IPS-15b (cell line): ENCODE results near the gene GTF3A.
"Not testable (repeated sequence)": the region's sequence is repeated elsewhere in the genome, so short reads cannot be mapped to it uniquely, and the experiment has no call there.

Experiments used
- H3K27me3 ChIP-seq: one replicate; pipeline ENCODE4 v1.6.1; 2013; ENCODE audit warnings: low read length; ENCODE audit not compliant: control insufficient read depth, insufficient read depth
- H3K36me3 ChIP-seq: one replicate; pipeline ENCODE4 v1.6.1; 2013; ENCODE audit warnings: low read length; ENCODE audit not compliant: control insufficient read depth, insufficient read depth
- H3K4me1 ChIP-seq: one replicate; pipeline ENCODE4 v1.6.1; 2013; ENCODE audit warnings: mild to moderate bottlenecking, low read length; ENCODE audit not compliant: control insufficient read depth, insufficient read depth
- H3K4me3 ChIP-seq: one replicate; pipeline ENCODE4 v1.5.1; 2013; ENCODE audit warnings: low read depth, low read length
- H3K9ac ChIP-seq: one replicate; pipeline ENCODE4 v1.6.1; 2013; ENCODE audit warnings: low read depth, mild to moderate bottlenecking, low read length
- H3K9me3 ChIP-seq: one replicate; pipeline ENCODE4 v1.6.1; 2013; ENCODE audit warnings: mild to moderate bottlenecking, low read length; ENCODE audit not compliant: control insufficient read depth, insufficient read depth

Gene GTF3A

DNA sequence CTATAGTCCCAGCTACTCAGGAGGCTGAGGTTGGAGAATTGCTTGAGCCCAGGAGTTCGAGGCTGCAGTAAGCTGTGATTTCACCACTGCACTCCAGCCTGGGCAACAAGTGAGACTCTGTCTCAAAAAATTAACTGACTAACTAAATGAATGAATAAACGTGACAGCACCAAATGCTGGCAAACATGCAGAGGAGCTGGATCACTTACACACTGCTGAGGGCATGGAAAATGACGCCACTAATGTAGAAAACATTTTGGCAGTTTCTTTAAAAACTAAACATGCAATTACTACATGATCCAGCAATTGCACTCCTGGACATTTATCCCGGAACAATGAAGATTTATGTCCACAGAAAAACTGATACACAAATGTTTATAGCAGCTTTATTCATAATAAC, 31.3 kb upstream of the GTF3A start:
- Histone ChIP-seq H3K4me3 (no peak overlapping the region), H3K27me3 (peaks cover under 1% of the 10 kb centered on the region), H3K9me3 (no peaks in the 10 kb centered on the region), H3K4me1 (no peaks in the 10 kb centered on the region), H3K9ac (no peak overlapping the region), H3K36me3 (no peaks in the 10 kb centered on the region)

DNA sequence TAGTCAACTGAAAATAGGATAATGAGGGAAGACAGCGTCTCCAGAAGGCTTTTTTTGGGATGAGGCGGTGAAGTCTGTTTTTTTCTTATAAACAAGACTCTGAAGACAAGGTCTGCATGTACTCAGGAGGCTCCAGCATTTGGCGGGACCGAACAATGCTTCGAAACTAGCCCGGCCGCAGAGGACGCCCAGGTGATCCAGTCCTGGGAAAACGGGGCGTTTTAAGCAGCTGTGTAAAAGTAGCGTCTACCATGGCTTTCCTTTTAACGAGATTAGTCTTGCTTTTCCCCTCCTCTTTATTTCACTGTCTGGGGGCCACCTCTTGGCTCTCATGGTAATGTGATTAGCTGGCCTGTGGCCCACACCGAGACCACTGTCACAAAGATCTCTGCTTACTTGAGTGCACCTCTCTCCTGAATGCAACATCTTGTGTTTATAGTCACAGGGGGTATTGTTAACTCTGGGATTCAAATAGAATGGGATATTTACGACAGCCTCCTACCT, 29.4 kb upstream of the GTF3A start:
- Histone ChIP-seq H3K27me3 (no peaks in the 10 kb centered on the region), H3K4me3 (no peak overlapping the region), H3K4me1 (no peaks in the 10 kb centered on the region)

DNA sequence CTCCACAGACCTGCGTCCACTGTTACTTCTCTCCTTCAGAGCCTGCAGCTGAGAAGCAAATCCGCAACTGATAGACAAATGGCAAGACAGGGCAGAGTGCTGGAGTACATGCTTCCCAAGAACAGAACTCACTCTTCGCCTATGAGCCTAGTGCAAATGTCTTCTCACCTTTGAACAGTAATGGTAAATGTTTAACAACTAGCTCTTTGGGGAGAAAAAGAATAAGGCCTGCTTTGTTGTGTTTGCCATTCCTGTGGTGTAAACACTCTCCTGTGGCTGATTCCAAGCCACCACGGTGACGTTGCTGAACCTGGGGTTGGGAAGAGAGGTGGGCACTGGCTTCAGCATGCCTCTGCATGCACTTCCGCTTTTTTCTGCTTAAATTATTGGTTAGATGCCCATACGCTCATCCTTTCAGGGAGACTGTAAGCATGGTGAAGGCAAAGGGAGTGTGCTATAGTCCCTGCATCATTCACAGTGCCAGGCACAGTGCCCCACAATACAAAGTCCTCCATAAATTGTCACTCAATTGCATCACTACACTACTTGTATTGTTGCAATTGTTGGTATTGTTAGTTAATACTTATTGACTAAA, 28.1 kb upstream of the GTF3A start:
- Histone ChIP-seq H3K27me3 (no peaks in the 10 kb centered on the region), H3K4me3 (no peak overlapping the region), H3K4me1 (no peaks in the 10 kb centered on the region), H3K9ac (no peak overlapping the region), H3K9me3 (no peaks in the 10 kb centered on the region), H3K36me3 (no peaks in the 10 kb centered on the region)

More for the DNA sequence above, 29.4 kb upstream of the GTF3A start:
- Histone ChIP-seq H3K9ac (no peak overlapping the region), H3K36me3 (no peaks in the 10 kb centered on the region), H3K9me3 (no peaks in the 10 kb centered on the region)

DNA sequence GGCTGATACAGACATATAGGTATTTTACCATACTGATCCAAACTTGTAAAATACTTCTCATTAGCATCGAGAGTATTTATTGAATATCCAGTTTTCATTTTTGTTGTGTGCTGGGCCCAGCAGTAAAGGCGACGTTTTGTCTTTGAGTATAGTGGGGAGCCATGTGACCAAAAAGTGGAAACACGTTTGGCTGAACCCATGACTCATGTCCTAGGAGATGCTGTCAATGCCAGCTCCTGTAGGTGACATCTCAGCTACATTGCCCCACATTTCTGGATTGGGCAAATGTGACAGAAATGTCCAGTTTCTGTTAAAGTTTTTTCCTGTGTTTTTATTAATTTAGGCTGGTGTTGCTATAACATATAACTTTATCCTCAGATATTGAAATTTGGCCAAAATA, 26.1 kb upstream of the GTF3A start:
- Histone ChIP-seq H3K27me3 (no peaks in the 10 kb centered on the region), H3K4me1 (peaks cover 6% of the 10 kb centered on the region), H3K36me3 (no peaks in the 10 kb centered on the region), H3K9me3 (no peaks in the 10 kb centered on the region), H3K9ac (no peak overlapping the region), H3K4me3 (no peak overlapping the region)

DNA sequence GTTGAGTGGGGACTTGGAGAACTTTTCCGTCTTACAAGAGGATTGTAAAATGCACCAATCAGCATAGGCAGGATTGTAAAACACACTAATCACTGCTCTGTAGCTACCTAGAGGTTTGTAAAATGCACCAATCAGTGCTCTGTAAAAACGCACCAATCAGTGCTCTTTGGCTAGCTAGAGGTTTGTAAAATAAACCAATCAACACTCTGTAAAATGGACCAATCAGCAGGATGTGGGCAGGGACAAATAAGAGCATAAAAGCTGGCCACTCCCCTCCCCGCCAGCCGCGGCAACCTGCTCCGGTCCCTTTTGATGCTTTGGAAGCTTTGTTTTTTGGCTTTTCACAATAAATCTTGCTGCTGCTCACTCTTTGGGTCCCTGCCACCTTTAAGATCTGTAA, 24.0 kb upstream of the GTF3A start:
- H3K9me3 ChIP-seq, H3K4me3 ChIP-seq, H3K36me3 ChIP-seq, H3K9ac ChIP-seq, H3K27me3 ChIP-seq: not testable (repeated sequence)
- H3K4me1 ChIP-seq: peaks cover 10% of the 10 kb centered on the region

DNA sequence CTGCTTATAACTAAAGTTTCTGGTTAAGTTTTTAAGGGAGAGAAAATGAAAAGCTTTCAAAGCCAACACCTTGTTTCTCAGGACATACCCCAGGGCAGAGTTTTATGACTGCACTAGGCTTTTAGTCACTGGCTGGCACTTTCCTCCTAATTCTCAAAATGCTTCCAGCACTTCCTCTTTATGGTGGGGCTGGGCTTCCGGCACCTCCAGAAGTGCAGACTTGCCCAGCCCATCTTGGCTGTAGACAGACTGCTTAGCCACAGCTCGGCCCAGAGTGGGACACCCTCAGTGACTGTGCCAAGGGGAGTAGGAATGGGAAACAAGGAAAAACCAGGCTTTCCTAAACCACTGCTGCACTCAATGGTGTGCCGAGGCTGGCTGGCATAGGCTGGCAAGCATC, 23.2 kb upstream of the GTF3A start:
- H3K9ac ChIP-seq: no peak overlapping the region
- H3K27me3 ChIP-seq: no peaks in the 10 kb centered on the region
- H3K36me3 ChIP-seq: no peaks in the 10 kb centered on the region
- H3K9me3 ChIP-seq: no peaks in the 10 kb centered on the region
- H3K4me1 ChIP-seq: peaks cover 10% of the 10 kb centered on the region
- no peak overlapping the region for H3K4me3 ChIP-seq

DNA sequence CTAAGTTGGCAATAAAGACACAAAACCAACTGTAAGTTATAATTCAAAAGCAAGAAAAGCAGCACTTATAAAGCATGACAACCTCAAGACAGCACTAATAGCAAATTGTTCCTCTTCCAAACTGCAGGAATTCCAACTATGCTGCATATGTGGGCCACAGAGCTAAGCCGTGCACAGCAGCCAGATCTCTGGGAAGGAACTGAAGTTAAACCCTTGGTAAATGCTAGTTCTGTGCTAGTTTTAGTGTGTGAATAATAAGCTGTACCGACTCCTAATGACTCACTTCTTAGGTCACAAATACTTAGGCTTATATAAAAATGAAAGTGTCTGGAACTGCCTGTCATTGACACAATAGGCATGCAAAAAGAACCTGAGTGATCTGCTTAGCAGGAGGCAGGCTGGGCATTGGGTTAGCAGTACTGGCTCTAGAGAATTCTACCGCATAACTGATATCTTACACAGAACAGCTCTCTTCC, 21.2 kb upstream of the GTF3A start:
- no peak overlapping the region for H3K9ac ChIP-seq
- no peak overlapping the region for H3K4me3 ChIP-seq
- peaks cover 10% of the 10 kb centered on the region for H3K4me1 ChIP-seq
- H3K9me3 ChIP-seq: no peaks in the 10 kb centered on the region
- no peaks in the 10 kb centered on the region for H3K27me3 ChIP-seq
- H3K36me3 ChIP-seq: no peaks in the 10 kb centered on the region

DNA sequence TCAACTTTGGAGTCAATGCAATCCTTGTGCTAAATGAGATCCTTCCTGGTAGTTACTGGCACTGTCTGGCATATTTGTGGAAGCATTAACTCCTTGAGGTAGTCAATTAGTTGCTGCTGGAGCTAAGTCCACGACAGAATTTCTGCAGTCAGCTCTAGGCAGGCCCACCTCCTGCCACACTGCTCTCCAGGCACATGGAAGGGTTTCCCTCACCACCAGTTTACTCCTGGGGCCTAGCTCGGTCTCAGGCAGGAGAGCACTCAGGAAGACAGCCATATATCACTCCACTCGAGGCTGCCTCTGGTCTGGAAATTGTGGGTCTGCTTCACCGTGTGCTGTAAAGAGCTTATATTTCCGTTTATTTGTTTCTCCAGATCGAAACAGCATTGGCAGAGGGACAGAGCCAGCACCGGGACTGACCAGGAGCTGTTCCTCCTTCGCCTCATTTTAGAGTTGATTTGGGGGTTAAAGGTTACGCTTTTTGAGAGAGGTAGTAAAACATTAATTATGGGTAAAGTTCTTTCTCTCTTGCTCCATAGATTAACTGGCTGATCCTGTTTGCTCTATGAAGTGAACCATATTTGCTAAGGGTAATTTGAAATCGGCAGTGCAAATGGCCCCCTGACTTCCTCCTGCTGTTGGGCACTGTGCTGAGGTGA, 20.6 kb upstream of the GTF3A start:
- Histone ChIP-seq H3K4me3 (no peak overlapping the region), H3K27me3 (no peaks in the 10 kb centered on the region), H3K4me1 (peaks cover 10% of the 10 kb centered on the region), H3K9me3 (no peaks in the 10 kb centered on the region), H3K36me3 (no peaks in the 10 kb centered on the region), H3K9ac (no peak overlapping the region)

DNA sequence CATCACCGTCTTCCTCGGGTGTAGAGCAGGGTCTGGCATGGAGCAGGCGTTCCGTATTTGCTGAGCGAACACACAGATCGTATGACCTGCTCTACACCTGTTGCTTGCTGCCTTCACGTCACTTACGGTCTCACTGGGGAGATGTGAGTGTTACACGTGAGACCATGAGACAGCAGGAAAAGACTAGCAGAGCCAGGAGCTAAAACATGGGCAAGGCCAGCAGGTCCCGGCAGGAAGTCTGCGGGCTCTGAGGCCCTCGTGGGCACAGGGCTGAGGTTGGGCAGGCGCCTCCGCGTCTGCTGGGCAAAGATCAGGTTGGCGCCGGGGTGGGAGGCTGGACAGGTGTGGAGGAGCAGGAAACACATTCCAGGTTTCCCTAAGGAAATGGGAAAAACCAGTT, 19.7 kb upstream of the GTF3A start:
- no peaks in the 10 kb centered on the region for H3K9me3 ChIP-seq
- H3K9ac ChIP-seq: no peak overlapping the region
- no peaks in the 10 kb centered on the region for H3K27me3 ChIP-seq
- no peak overlapping the region for H3K4me3 ChIP-seq
- H3K4me1 ChIP-seq: peaks cover 10% of the 10 kb centered on the region
- no peaks in the 10 kb centered on the region for H3K36me3 ChIP-seq

DNA sequence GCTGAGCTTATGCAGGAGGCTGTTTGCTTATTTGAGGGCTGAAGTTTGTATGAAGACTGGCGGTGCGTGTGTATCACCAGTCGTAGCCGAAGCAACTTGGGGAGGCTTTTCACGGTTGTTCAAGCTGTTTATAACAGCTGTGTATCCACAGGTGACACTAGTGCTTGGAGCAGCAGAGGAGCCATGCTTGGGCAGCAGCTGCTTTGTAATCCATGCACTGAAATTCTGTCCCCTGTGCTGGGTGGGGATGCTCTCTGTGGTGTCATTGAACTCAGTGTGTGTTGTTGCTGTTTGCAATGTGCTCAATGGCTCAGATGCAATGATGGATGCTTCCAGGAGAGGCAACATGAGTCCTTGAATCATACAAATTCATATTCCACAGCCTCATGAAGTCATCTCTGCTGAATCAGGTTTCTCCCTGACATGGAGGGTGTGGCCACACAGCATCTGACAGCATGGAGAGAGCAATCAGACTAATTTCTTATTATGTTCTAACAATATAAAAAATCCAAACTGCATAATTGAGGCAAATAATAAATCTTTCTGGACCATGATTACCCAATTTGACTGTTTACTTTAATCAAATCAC, 18.8 kb upstream of the GTF3A start:
- Histone ChIP-seq H3K9ac (no peak overlapping the region), H3K9me3 (no peaks in the 10 kb centered on the region), H3K36me3 (no peaks in the 10 kb centered on the region), H3K27me3 (no peaks in the 10 kb centered on the region), H3K4me3 (no peak overlapping the region), H3K4me1 (peaks cover 10% of the 10 kb centered on the region)

DNA sequence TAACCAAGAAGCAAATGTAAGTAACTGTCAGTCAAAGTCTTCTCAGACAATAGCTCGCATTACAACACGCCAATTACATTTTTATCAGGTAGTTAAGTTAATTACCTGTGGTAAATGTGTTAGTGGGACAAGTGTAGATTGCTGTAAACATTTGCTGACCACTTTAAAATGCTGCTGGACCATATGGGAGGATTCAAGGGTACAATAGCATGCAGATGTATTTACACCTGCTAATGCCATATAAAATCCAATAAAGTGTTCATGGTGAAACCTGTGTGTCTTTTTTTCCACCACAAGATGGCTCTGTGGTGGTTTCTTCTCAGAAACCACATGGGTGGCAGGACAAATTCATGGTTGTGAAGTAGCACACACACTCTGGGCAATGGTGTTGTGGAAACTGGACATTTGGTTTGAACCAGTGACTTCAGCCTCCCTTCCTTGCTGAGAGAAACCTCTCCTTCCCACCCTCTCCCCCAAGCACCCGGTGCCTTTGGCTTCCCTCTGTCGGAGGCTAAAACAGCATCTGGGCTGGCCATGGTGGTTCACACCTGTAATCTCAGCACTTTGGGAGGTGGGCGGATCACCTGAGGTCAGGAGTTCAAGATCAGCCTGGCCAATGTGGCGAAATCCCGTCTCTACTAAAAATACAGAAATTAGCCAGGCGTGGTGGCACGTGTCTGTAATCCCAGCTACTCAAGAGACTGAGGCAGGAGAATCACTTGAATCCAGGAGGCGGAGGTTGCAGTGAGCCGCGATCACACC, 18.1 kb upstream of the GTF3A start:
- Histone ChIP-seq H3K27me3 (no peaks in the 10 kb centered on the region), H3K4me3 (no peak overlapping the region), H3K9ac (no peak overlapping the region), H3K9me3 (no peaks in the 10 kb centered on the region), H3K4me1 (peaks cover 10% of the 10 kb centered on the region), H3K36me3 (no peaks in the 10 kb centered on the region)
